NCI-H526 (cell line): Measurements from ENCODE around the gene LRIT2.

Experiments used
- DNase-seq, 2 experiments: peaks; one replicate each; lab custom pipeline; 2025; lab: John Stamatoyannopoulos, UW

Gene LRIT2

GRCh38 chr10:84243759-84244158, 18.4 kb upstream of the LRIT2 start:
- no peak for DNase-seq

- no peak for DNase-seq
Measured at GRCh38 chr10:84241185-84241790, 15.9 kb upstream of the LRIT2 start, which contains the start of gene LRIT1. Gene LRIT1 (minus strand): TSS chr10:84241546. CDS start chr10:84241439, 107 bp downstream.

- no peak for DNase-seq
Measured at GRCh38 chr10:84238909-84239308, 13.6 kb upstream of the LRIT2 start.

GRCh38 chr10:84237199-84238051, 12.1 kb upstream of the LRIT2 start:
- DNase-seq = no peak

- DNase-seq = no peak
Measured at GRCh38 chr10:84236807-84237198, 11.5 kb upstream of the LRIT2 start.

- DNase-seq = no peak
Measured at GRCh38 chr10:84235096-84235495, 9.8 kb upstream of the LRIT2 start.

GRCh38 chr10:84234479-84234878, 9.1 kb upstream of the LRIT2 start:
- no peak for DNase-seq

GRCh38 chr10:84233940-84234339, 8.6 kb upstream of the LRIT2 start:
- DNase-seq = no peak

- DNase-seq = no peak
Measured at GRCh38 chr10:84232376-84232775, 7.0 kb upstream of the LRIT2 start.

- DNase-seq = no peak
Measured at GRCh38 chr10:84230359-84230758, 5.0 kb upstream of the LRIT2 start.

GRCh38 chr10:84227810-84228209, 2.5 kb upstream of the LRIT2 start:
- DNase-seq = no peak

GRCh38 chr10:84226616-84227015, 1.3 kb upstream of the LRIT2 start:
- no peak for DNase-seq

- DNase-seq = no peak
Measured at GRCh38 chr10:84224411-84225028, 824 bp downstream of the LRIT2 start.

GRCh38 chr10:84221916-84222315, 3.4 kb downstream of the LRIT2 start:
- DNase-seq = no peak

GRCh38 chr10:84217746-84218145, 7.6 kb downstream of the LRIT2 start:
- no peak for DNase-seq

- no peak for DNase-seq
Measured at GRCh38 chr10:84216834-84217233, 8.5 kb downstream of the LRIT2 start.

- DNase-seq = peak in 1 of 2 experiments; percentile 31
Measured at GRCh38 chr10:84214612-84215235, 10.6 kb downstream of the LRIT2 start.

GRCh38 chr10:84214046-84214572, 11.2 kb downstream of the LRIT2 start:
- no peak for DNase-seq

- no peak for DNase-seq
Measured at GRCh38 chr10:84213076-84213475, 12.3 kb downstream of the LRIT2 start.

GRCh38 chr10:84212014-84212413, 13.3 kb downstream of the LRIT2 start:
- no peak for DNase-seq

- no peak for DNase-seq
Measured at GRCh38 chr10:84211566-84211965, 13.8 kb downstream of the LRIT2 start.

GRCh38 chr10:84208023-84208422, 17.3 kb downstream of the LRIT2 start:
- no peak for DNase-seq
